Fibroblast of lung (primary cell): Measurements from ENCODE around the gene CLN3. TPM values are rescaled to one million over a fixed set of nuclear protein-coding genes. Genes with fewer than 3 reads are reported as not detected.
"Not testable (repeated sequence)": the region's sequence is repeated elsewhere in the genome, so short reads cannot be mapped to it uniquely, and the experiment has no call there.

ENCODE experiments used
- DNase-seq, 2 donors: peaks; one replicate each; pipeline versions ENCODE4 v3.0.0 to v3.0.0-alpha.2; 2010; ENCODE audit warnings: low read depth in 2 of 2
- H2AFZ ChIP-seq: 2 replicates; pipeline ENCODE4 v1.5.1; 2012; ENCODE audit warnings: low read length, control low read depth, inconsistent platforms
- H3K27ac ChIP-seq: 2 replicates; pipeline ENCODE4 v1.5.1; 2011; ENCODE audit warnings: low read length, control low read depth; ENCODE audit not compliant: insufficient read depth
- H3K27me3 ChIP-seq: 2 replicates; pipeline ENCODE4 v1.5.1; 2011; ENCODE audit warnings: mild to moderate bottlenecking, low read length; ENCODE audit not compliant: control insufficient read depth, insufficient read depth
- H3K36me3 ChIP-seq: 2 replicates; pipeline ENCODE4 v1.5.1; 2011; ENCODE audit warnings: low read length; ENCODE audit not compliant: control insufficient read depth, insufficient read depth
- H3K4me1 ChIP-seq: 2 replicates; pipeline ENCODE4 v1.5.1; 2011; ENCODE audit warnings: low read length; ENCODE audit not compliant: control insufficient read depth, insufficient read depth; ENCODE audit errors: extremely low read depth
- H3K4me2 ChIP-seq: 2 replicates; pipeline ENCODE4 v1.5.1; 2011; ENCODE audit warnings: low read length, control low read depth; ENCODE audit not compliant: insufficient read depth; ENCODE audit errors: extremely low read depth
- H3K4me3 ChIP-seq, 4 experiments: fragments of 200-600 bp in 1 of 4; sonication (generic) in 1 of 4; replicated peaks in 1 of 4; 2 replicates each; pipeline ENCODE4 v1.5.1; 2011 to 2016; ENCODE audit warnings: low read length in 4 of 4, low read depth in 3 of 4, mild to moderate bottlenecking in 3 of 4, control low read depth in 2 of 4, inconsistent platforms in 1 of 4, mixed read lengths in 1 of 4; ENCODE audit not compliant: insufficient read depth in 1 of 4; ENCODE audit errors: control extremely low read depth in 1 of 4
- H3K79me2 ChIP-seq: 2 replicates; pipeline ENCODE4 v1.5.1; 2012; ENCODE audit warnings: mild to moderate bottlenecking, low read length, inconsistent platforms; ENCODE audit not compliant: control insufficient read depth, insufficient read depth
- H3K9ac ChIP-seq: 2 replicates; pipeline ENCODE4 v1.5.1; 2011; ENCODE audit warnings: mild to moderate bottlenecking, low read length, control low read depth; ENCODE audit not compliant: insufficient read depth
- H3K9me3 ChIP-seq: 2 replicates; pipeline ENCODE4 v1.5.1; 2012; ENCODE audit warnings: low read depth, low read length; ENCODE audit not compliant: control insufficient read depth, insufficient read depth
- H4K20me1 ChIP-seq: 2 replicates; pipeline ENCODE4 v1.5.1; 2011; ENCODE audit warnings: low read length; ENCODE audit not compliant: control insufficient read depth, insufficient read depth; ENCODE audit errors: extremely low read depth
- CTCF ChIP-seq, 2 donors: IDR thresholded peaks in 1 of 2; conservative IDR thresholded peaks in 1 of 2; 1 replicate in 1 of 2; 2 replicates in 1 of 2; pipeline ENCODE4 v1.5.1; 2011 to 2012; ENCODE audit warnings: low read length in 2 of 2, control low read depth in 1 of 2, inconsistent platforms in 1 of 2, low read depth in 1 of 2, mild to moderate bottlenecking in 1 of 2
- EZH2 ChIP-seq: IDR thresholded peaks from 2 replicates; pipeline ENCODE4 v1.5.1; 2012; ENCODE audit warnings: low read length, control low read depth, mild to moderate bottlenecking; ENCODE audit errors: missing control alignments
- polyA plus RNA-seq, 2 donors: library from polyadenylated mRNA; depleted of rRNA in 1 of 2; stranded (reverse) in 1 of 2; unstranded in 1 of 2; fragments of >200 nt; gene quantifications; 2 replicates each; pipeline ENCODE4 v1.2.1, GENCODE V29; 2011 to 2012; ENCODE audit warnings: missing spikeins in 1 of 2
- total RNA-seq: library from RNA; depleted of rRNA; stranded (reverse); fragments of >200 nt; gene quantifications from 2 replicates; pipeline ENCODE4 v1.2.1, GENCODE V29; 2014

The CLN3 gene
- total and polyA plus RNA-seq, 2 donors (not counting 1 experiment from before 2014, with no cell fraction given), result 19.5 to 23.3 TPM

GRCh38 chr16:28529124-28529523 lies 37.2 kb upstream of the CLN3 start:
- TF ChIP-seq CTCF (conservative IDR thresholded peaks at IDR 0.05 in 1 of 2, IDR thresholded peaks at IDR 0.05 in 1 of 2; ENCODE audit: low read depth in 1 of 2, low read length in 2 of 2) (no peak), EZH2 (no peak)
- Histone ChIP-seq H3K27ac (no peak overlapping the region), H3K4me3 (no peak overlapping the region), H3K9ac (no peak overlapping the region), H3K4me2 (no peak overlapping the region), H2AFZ (no peak overlapping the region), H3K36me3 (no peaks in the 10 kb centered on the region), H3K4me1 (no peaks in the 10 kb centered on the region), H3K27me3 (no peaks in the 10 kb centered on the region), H3K79me2 (no peaks in the 10 kb centered on the region), H3K9me3 (no peaks in the 10 kb centered on the region), H4K20me1 (no peaks in the 10 kb centered on the region)
- no peak for DNase-seq

GRCh38 chr16:28528463-28528867 lies 36.6 kb upstream of the CLN3 start:
- H3K4me3 ChIP-seq, result no peak overlapping the region
- H3K9me3 ChIP-seq, result no peaks in the 10 kb centered on the region
- no peak overlapping the region for H3K27ac ChIP-seq
- H3K79me2 ChIP-seq, result no peaks in the 10 kb centered on the region
- H3K4me1 ChIP-seq, result no peaks in the 10 kb centered on the region
- no peaks in the 10 kb centered on the region for H3K36me3 ChIP-seq
- H3K27me3 ChIP-seq, result no peaks in the 10 kb centered on the region
- no peak overlapping the region for H2AFZ ChIP-seq
- TF ChIP-seq EZH2 (no peak), CTCF (conservative IDR thresholded peaks at IDR 0.05 in 1 of 2, IDR thresholded peaks at IDR 0.05 in 1 of 2; ENCODE audit: low read depth in 1 of 2, low read length in 2 of 2) (no peak)
- no peak overlapping the region for H3K4me2 ChIP-seq
- no peaks in the 10 kb centered on the region for H4K20me1 ChIP-seq
- DNase-seq, result no peak
- H3K9ac ChIP-seq, result no peak overlapping the region

- no peaks in the 10 kb centered on the region for H3K27me3 ChIP-seq
Observed at GRCh38 chr16:28527985-28528384, 36.1 kb upstream of the CLN3 start.

GRCh38 chr16:28527100-28527785 lies 35.4 kb upstream of the CLN3 start:
- not testable (repeated sequence) for H3K4me1 ChIP-seq, H3K36me3 ChIP-seq, H3K9ac ChIP-seq, H4K20me1 ChIP-seq, H3K27me3 ChIP-seq, H3K27ac ChIP-seq, H2AFZ ChIP-seq, H3K4me2 ChIP-seq, H3K9me3 ChIP-seq, H3K79me2 ChIP-seq, H3K4me3 ChIP-seq
- DNase-seq, result peak in 1 of 2 donors; percentile 12

More at GRCh38 chr16:28527985-28528384, 36.1 kb upstream of the CLN3 start:
- Histone ChIP-seq H4K20me1 (no peaks in the 10 kb centered on the region), H3K4me2 (no peak overlapping the region), H3K36me3 (no peaks in the 10 kb centered on the region), H3K9me3 (no peaks in the 10 kb centered on the region), H3K4me1 (no peaks in the 10 kb centered on the region), H2AFZ (no peak overlapping the region), H3K27ac (no peak overlapping the region), H3K79me2 (no peaks in the 10 kb centered on the region), H3K4me3 (no peak overlapping the region), H3K9ac (no peak overlapping the region)
- DNase-seq, result no peak
- TF ChIP-seq EZH2 (no peak), CTCF (conservative IDR thresholded peaks at IDR 0.05 in 1 of 2, IDR thresholded peaks at IDR 0.05 in 1 of 2; ENCODE audit: low read depth in 1 of 2, low read length in 2 of 2) (no peak)
